Islet precursor cell (in vitro differentiated cells): ENCODE results near the gene PYCARD.
"Not testable (repeated sequence)": the region's sequence is repeated elsewhere in the genome, so short reads cannot be mapped to it uniquely, and the experiment has no call there.

Experiments
- DNase-seq: peaks from one replicate; pipeline ENCODE4 v3.0.0-alpha.2; 2018

The PYCARD gene

GRCh38 chr16:31214708-31215286 is 12.2 kb upstream of the PYCARD start:
- DNase-seq: no peak

- DNase-seq: no peak
Observed at GRCh38 chr16:31213877-31214707, 11.5 kb upstream of the PYCARD start, which contains the start of gene TRIM72. Gene TRIM72, plus strand, starts transcription at chr16:31214119. Its CDS starts 620 bp downstream, at chr16:31214739.

- no peak for DNase-seq
Observed at GRCh38 chr16:31213342-31213741, 10.8 kb upstream of the PYCARD start.

GRCh38 chr16:31206776-31207175 is 4.2 kb upstream of the PYCARD start:
- DNase-seq: no peak

- no peak for DNase-seq
Observed at GRCh38 chr16:31204871-31205666, 2.5 kb upstream of the PYCARD start.

- DNase-seq: peak; percentile 87
Observed at GRCh38 chr16:31201582-31202413, 762 bp downstream of the PYCARD start.

- DNase-seq: peak; percentile 56
Observed at GRCh38 chr16:31200821-31201568, 1.6 kb downstream of the PYCARD start.

- not testable (repeated sequence) for DNase-seq
Observed at GRCh38 chr16:31200111-31200510, 2.4 kb downstream of the PYCARD start.

GRCh38 chr16:31199430-31200041 is 3.0 kb downstream of the PYCARD start:
- DNase-seq: no peak

- DNase-seq: no peak
Observed at GRCh38 chr16:31198207-31198882, 4.2 kb downstream of the PYCARD start.

GRCh38 chr16:31196324-31197088 is 6.1 kb downstream of the PYCARD start:
- DNase-seq: no peak

- DNase-seq: not testable (repeated sequence)
Observed at GRCh38 chr16:31195861-31196260, 6.7 kb downstream of the PYCARD start.

- no peak for DNase-seq
Observed at GRCh38 chr16:31194898-31195297, 7.7 kb downstream of the PYCARD start.

- no peak for DNase-seq
Observed at GRCh38 chr16:31193874-31194273, 8.7 kb downstream of the PYCARD start.

- no peak for DNase-seq
Observed at GRCh38 chr16:31192856-31193642, 9.5 kb downstream of the PYCARD start.

GRCh38 chr16:31191697-31192428 is 10.7 kb downstream of the PYCARD start:
- no peak for DNase-seq

GRCh38 chr16:31190818-31191444 is 11.6 kb downstream of the PYCARD start:
- DNase-seq: no peak

- DNase-seq: no peak
Observed at GRCh38 chr16:31190061-31190460, 12.5 kb downstream of the PYCARD start.
